Spleen (tissue), 7 donors: ENCODE measurements around the gene SCAF11.

Source experiments
- CTCF ChIP-seq, 11 experiments: fragments of 200-600 bp in 7 of 11; fragments of 450-650 bp in 4 of 11; sonication (generic) in 4 of 11; IDR thresholded peaks in 8 of 11; conservative IDR thresholded peaks in 3 of 11; 1 replicate in 7 of 11; 2 replicates in 4 of 11; pipeline versions ENCODE4 v1.4.0 to v1.8.0; 2016 to 2021; ENCODE audit warnings: antibody characterized with exemption in 11 of 11, inconsistent platforms in 4 of 11, mild to moderate bottlenecking in 1 of 11
- POLR2A ChIP-seq, 3 donors: fragments of 450-650 bp; IDR thresholded peaks; one replicate each; pipeline ENCODE4 v1.5.1; 2017; ENCODE audit warnings: antibody characterized with exemption in 3 of 3, mild to moderate bottlenecking in 1 of 3
- POLR2AphosphoS5 ChIP-seq, 3 donors: sonication (generic); formaldehyde crosslinking; IDR thresholded peaks; one replicate each; pipeline ENCODE4 v1.5.1; 2017; ENCODE audit warnings: antibody characterized with exemption in 3 of 3
- donor health status: DM: no; HTN: no; CAD: no; lungs with moderate emphysema.
- donor health status: DM: no; HTN: no; CAD: no.
- donor health status: DM: no; HTN: no; CAD: no.

GRCh38 chr12:46004715-46005114 lies 14.3 kb upstream of the SCAF11 start:
- no peak for TF ChIP-seq CTCF (IDR thresholded peaks at IDR 0.05 in 8 of 11, conservative IDR thresholded peaks at IDR 0.05 in 3 of 11)
- TF ChIP-seq POLR2AphosphoS5 (IDR thresholded peaks at IDR 0.05): no peak
- TF ChIP-seq POLR2A (IDR thresholded peaks at IDR 0.05): no peak
